GM19452 (cell line): ENCODE data around the gene PRKN.

Source experiments
- ATAC-seq: cut with Tn5 transposase; IDR thresholded peaks from one replicate; pipeline ENCODE4 v1.9.1; 2021; ENCODE audit not compliant: unreplicated experiment

Gene PRKN

DNA sequence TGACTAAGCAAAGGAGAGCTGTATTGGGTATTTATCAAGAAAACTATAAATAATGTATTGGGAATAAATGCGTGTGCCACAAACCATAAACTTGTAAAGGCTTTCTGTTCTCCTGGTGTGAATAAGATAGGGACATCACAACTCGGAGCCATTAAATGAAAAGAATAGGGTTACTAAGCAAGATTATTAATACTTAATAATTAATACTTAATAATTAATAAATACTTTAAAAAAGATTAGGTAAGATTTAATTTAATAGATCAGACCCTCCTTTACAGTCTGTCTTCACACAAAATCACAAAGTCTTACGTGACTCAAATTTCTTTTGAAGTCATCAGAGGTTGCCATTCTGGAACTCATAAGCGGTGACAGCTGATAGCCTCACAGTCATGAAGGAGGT lies 648.9 kb downstream of the PRKN start:
- no peak for ATAC-seq

DNA sequence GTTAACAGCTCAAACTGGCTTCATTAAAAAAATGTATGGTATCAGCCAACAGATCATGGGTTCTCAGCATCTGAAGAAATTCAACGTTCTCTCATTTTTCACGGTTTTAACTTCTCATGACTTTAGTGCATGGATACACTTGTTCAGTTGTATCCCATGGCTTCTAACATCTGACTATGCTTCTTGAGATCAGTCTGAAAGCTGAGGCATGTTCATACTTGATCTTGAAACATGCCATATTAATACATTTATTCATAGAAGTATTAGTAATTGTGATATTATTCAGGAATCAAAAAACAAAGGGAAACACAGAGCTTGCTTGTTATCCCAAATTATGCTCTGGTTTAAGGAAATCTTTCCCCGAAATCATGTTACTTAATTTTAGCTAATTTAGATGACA lies 649.4 kb downstream of the PRKN start:
- no peak for ATAC-seq

DNA sequence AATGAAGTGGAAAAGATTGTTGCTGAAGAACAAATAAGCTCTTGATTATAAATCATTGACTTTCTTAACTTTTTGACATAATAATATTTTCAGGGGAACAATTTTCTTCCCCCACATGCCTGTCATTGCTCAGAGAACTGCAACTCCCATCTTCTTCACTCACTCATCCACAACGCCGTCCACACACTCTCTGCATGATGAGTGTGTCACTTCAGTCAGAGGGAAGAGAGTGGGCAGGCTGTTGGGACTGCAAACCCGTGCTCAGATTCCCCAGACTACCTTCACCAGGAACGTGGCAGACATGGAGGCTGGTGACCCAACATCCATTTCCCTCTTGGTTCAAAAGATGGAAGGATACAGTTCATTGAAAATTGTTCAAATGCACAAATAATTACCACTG lies 650.8 kb downstream of the PRKN start:
- no peak for ATAC-seq

DNA sequence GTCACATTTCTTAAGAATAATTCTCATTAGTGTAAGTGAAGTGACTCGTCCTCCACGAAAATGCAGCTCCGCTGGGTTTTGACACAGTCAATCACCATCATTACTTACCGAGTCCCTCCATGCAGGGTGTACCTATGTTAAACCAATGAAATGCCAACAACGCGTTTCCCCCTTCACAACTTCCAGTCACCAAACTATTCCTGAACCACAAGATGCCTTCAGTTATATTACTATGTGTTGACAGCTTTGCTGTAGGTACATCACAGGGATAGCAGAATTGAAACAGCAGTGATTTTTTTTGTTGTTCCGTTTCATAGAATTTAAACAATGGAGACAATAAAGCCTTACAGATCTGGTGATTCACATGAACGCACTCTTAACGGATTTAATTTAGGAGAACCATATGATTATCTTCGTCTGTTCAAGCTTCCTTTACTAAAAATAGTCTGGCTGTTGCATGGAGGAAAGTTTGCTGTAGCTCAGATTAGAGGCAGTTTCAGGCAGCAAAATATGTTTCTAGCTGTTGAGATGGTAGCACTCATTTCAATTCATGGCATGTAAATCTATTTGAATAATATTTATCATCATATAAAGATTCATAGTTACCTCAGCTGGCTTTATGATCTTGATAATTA lies 652.8 kb downstream of the PRKN start:
- no peak for ATAC-seq

DNA sequence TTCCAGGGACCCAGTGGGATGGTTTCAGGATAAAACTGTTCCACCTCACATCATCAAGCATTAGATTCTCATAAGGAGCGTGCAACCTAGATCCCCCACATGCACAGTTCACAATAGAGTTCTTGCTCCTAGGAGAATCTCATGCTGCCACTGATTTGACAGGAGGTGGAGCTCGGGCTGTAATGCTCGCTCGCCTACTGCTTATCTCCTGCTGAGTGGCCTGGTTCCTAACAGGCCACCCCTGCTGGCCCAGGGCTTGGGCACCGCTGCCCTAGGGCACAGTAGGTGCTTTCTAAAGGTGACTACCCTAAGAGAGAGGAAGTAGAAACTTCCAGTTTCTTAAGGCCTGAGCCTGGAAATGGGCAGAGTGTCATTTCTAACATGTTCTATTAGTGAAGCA lies 656.9 kb downstream of the PRKN start:
- ATAC-seq = no peak

DNA sequence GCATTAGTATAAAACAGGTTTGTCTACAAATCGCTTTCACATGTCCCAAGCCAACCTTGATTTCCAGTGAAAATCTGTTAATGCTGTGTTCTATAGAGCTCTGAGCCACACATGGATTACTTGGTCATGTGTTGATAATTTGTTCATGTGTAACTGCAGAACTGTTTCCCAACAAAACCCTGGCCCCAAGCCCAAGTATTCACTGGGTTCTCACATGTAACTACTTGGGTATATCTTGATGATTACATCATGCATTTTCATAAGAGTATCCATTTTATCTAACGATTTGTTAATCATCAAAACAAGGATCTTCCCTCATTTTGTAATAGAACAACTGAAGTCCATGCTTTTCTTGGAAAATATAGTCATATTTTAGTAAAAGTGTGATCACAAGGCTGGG lies 657.6 kb downstream of the PRKN start:
- no peak for ATAC-seq

DNA sequence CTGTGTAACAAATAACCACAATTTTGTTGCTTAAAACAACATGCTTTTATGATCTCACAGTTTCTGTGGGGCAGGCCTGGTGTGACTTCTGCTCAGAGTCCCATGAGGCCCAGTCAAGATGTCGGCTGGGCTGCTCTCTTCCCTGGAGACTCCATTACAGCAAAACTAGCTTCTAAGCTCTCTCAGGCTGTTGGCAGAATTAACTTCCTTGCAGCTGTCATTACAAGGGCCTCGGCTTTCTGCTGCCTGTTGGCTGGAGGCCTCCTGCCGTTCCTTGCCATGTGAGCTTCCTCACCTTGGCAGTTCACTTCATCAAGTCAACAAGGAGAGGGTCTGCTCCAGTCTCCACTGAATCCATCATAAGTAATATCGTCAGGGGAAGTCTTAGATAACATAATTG lies 659.2 kb downstream of the PRKN start:
- no peak for ATAC-seq

DNA sequence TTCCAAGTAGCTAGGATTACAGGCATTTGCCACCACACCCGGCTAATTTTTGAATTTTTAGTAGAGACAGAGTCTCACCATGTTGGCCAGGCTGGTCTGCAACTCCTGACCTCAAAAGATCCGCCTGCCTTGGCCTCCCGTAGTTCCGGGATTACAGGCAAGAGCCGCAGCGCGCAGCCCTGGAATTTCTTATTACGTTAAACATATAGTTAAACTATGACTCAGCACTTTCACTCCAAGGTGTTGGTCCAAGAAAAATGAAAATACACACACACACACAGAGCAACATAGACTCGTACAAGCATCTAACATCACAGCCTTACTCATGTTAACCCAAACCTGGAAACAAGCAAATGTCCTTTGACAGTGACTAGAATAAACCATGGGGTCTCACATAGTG lies 663.9 kb downstream of the PRKN start:
- ATAC-seq = no peak

DNA sequence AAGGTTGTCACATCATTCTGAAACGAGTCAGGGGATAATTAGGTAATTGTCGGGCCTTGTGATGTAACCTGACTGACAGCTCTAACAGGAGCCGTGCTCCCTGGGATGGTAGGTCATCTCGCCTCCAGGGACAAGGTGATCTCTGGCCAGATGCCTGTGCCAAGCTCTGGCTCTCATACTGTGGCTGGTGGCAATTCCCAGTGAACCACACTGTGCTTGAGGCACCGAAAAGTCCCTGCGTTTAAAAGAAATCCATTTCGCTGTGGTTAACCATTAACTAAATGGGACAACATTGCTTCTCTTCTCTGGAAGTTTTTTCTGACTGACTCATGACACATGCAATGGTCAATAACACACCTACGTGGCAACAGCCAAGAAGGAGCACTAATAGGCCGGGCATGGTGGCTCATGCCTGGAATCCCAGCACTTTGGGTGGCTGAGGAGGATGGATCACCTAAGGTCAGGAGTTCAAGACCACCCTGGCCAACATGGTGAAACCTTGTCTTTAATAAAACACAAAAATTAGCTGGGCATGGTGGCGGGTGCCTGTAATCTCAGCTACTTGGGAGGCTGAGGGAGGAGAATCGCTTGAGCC lies 669.2 kb downstream of the PRKN start:
- no peak for ATAC-seq

DNA sequence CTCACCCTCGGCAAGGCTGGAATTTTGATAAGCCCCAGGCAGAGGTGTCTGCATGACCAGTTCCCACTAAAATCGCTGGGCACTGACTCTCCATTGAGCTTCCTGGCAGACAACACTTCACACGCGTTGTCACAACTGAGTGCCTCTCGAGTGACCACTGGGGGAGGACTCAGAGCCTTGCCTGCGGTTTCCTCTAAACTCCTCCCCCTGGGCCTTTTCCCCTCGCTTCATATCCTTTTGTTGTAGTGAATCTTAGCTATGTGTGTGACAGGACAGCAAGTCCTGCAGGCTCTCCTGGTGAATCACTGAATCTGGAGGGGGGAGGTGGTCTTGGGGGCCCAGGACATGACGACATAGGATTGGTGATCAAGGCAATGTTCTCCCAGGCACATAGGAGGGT lies 670.8 kb downstream of the PRKN start:
- ATAC-seq = no peak

DNA sequence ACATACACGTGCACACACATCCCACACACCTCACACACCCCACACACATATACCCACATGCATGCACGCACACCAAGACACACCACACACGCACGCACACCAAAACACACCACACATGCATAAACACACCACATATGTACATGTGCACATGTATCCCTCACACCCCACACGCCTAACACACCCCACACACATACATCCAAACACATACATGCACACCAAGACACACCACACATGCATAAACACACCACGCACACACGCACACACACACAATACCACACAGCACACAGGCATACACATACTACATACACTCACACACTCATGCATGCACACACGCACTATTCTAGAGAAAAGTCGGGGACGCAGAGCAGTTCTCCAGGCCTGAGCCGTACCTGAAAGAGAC lies 671.5 kb downstream of the PRKN start:
- ATAC-seq = no peak

DNA sequence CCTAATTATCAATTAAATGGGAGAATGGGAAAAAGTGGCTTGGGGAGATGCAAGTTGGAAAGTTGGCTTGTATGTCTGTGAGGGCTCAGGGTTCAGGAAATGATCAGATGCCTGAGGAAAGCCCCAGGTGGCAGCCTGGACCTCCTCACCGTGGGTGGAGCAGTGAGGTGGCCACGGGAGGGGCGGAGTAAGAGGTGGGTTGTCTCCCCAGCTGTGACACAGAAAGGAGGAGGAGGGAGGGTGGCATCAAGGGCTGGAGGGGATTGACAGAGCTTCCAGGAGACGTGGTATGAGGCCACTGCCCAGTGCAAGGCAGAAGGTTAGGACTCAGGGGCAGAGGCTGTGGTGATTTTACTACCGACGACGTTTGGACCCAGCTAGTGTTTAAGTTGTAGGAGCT lies 672.2 kb downstream of the PRKN start:
- no peak for ATAC-seq

DNA sequence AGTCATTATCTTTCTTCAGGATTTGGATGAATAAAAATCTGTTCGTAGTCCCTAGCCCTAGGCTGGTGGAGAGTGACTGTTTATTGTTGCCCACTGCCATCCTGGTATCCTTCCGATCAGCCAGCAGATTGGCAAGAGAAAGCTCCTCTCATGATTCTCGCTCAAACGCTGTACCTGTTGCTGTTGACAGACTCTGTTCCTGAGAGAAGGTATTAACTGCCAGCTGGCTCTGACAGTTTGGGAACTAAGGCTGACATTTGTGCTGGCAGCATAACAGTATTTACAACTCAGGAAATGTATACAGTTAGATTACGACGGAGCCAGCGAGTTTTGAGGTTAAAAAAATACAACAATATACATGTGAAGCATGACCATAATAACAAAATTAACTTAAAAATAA lies 674.5 kb downstream of the PRKN start:
- no peak for ATAC-seq

DNA sequence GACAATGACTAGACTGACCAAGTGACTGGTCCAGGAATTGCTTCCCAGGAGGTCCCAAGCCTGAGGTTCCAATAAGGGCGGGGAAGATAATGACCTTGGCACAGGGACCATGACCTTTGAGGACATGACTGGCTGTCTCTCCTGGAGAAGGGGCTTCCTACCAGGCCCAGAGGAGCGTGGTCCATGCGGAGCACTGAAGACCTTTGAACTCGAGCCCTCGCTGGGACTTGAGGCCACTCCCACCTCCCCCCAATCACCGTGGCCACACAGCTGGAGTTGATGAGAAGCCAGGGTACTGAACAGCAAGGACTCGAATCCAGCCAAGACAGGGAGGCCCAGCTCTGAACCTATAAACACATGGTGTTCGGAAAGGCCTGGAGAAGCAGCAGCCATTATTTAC lies 677.0 kb downstream of the PRKN start:
- no peak for ATAC-seq

DNA sequence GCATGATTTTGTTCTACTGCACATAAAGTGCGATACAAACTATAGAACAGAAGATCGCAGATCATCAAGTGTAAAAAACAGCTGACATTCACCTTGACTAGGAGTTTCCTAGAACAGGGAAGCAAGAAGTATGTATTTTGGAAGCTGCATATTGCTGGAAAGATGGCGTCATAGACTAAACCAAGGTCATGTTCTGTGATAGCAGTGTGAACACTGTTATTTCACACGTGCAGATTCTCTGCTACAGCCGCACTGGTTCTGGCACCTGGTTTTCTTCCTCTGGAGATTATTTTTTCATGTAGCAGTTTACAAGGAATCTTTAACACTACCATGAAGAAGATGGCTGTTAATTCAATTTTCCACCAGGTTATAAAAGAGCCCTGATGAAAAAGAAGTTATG lies 681.2 kb downstream of the PRKN start:
- ATAC-seq = no peak

DNA sequence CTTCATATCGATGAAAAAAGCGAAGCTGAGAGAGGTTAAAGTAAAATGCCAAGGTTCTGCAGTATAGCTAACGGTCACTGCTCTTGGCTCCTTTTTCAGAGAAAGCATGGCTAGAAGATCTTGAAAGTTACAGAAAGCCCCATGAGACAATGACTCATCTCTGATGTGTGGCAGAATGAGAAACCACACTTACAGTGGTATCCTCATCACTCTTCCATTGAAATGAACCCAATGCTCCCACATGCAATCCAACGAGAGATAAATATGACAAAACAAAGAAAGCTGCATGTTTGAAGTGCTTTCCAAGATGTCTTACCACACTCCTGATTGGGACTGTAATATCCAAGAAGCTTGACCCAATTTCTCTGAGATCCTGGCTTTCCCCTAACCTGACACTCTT lies 694.9 kb downstream of the PRKN start:
- no peak for ATAC-seq

DNA sequence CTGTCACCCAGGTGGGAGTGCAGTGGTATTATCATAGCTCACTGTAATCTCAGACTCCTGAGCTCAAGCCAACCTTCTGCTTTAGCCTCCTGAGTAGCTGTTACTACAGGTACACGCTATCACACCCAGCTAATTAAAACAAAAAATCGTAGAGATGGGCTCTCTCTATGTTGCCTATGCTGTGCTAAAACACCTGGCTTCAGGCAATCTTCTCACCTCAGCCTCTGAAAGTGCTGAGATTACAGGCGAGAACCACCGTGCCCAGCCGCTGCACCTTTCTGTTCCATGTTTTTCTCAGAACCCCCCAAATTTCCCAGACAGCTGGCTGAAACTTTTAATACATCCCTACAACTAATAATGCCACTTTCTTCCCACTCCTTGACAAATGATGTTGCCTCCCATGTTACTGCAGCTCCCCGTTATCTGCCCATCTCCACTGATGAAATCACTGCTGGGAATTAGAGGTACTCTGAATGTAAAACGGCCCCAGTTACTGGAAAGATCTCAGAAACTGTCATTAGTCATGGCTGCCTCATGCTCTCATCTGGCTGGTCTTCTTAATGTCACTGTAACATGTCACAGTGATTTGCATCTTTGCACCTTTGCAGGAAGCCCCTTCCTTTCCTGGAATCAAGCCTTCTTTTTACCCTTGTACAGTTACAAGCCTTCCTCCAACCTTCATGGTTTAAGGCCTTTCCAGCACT lies 697.5 kb downstream of the PRKN start:
- ATAC-seq = no peak

DNA sequence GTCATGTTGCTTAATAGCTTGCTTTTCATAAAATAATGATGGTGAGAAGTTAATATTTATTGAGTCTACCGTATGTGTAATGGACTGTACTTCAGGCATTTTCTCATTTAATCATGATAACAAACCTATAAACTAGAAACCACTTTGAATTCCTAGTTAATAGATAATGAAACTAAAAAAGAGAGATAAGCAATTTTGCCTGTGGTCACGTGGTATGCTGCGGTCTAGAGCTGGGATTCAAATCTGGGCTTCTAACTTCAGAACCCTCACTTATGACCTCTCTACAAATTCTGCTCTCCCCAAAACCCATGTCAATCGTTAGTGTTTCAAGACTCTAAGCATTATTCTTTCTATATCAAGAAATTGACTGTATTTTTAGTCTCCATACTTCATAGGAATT lies 700.7 kb downstream of the PRKN start:
- no peak for ATAC-seq

DNA sequence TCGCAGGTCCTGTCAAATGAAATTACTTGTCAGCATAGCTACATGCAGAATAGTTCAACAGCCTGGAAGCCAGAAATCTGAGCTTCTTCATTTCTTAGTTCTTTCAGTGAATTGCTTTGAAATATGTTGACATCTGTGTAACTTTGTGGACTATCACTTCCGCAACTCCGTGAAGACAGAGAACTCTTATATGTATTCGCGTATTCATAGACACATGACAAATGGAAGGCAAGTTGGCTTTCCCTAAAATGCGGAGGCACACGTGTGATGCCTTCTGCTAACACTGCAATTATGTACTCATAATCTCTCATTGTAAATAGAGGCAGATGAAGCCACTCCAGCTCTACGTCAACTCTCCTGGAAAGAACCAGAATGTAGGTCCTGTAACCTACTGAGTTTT lies 701.5 kb downstream of the PRKN start:
- ATAC-seq = no peak

DNA sequence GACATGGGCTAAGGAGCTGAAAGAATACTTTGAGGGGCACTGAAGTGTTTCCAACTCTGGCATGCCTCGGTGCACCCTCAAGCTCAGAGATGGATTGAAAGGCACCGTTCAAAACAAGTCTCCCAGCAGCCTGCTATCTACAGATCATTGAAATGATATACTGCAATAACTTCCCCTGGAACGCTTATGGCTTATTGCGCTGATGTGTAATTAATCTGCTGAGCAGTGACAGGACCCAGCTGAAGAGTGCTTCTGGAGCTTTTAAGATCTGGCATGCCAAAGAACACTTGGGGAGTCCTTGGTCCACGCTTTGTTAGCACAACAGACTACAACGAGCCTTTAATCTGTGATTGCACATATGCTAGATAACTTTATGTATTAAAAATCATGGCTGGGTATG lies 708.2 kb downstream of the PRKN start:
- no peak for ATAC-seq

DNA sequence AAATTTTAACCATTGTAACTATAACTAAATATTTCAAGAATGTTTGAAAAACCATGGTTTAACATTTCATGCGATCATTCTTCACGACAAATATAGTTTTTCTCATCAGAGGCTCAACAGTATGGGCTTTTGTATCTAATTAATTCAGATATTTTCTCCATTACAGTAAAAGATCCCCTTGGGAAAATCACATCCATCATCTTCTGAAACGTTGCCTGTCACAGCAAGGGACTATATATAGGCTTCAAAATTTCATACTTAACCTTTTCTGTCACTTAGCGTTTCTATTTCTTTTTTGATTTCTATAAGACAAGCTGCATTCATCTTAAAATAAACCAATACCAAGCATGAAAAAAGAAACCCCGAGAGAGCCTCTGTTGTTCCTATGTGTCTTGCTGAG lies 710.0 kb downstream of the PRKN start:
- no peak for ATAC-seq

DNA sequence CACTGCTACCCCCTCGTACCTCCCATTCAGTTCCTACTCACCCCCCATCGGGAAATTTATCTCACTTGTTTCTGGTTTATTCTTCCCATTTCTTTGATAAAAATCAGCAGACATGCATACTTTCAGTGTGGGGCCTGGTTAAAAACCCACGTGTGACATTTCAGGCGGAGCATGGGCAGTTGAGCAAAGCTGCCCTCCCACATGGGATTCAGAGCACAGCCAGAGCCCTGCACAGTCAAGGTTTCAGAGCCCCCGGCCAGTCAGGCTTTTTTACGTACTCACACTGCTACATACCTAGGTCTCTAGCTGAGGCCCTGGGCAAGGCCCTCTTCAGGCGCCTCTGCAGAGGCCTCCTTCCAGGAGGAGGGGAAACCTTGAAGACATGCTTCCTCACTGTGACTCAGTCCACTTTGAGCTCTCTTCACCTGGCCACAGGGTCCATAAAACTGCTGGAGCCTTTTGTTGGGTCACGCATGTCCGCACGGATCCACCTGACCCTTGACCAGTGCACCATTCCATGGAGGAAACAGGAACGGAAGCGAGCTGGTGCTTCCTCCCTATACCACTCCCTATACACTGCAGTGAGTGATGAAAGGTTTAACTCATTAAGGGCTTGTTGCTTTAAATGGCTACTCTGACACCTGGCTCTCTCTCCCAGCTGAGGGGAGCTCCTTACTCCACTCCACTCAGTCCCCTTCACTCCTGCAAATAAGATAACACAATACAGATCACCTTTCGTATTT lies 713.3 kb downstream of the PRKN start:
- no peak for ATAC-seq
